HCT116 (cell line): Measurements from ENCODE around the gene BAHCC1. TPM values are rescaled to one million over a fixed set of nuclear protein-coding genes. Genes with fewer than 3 reads are reported as not detected.

Source experiments
- ATAC-seq: fragments of 200-7000 bp; cut with Tn5 transposase; 2 replicates; pipeline ENCODE4 v1.9.1; 2020; ENCODE audit warnings: mild to moderate bottlenecking, moderate library complexity
- BruUV-seq: library from RNA; stranded (reverse); fragments of 400-500 nt; replicated peaks from 2 replicates; lab custom pipeline; 2021; lab: Mats Ljungman, UMichigan
- CTCF ChIA-PET: fragments of 300-600 bp; sonication (Branson Sonifier 250); formaldehyde crosslinking; loops from one replicate; lab custom pipeline; 2021; ENCODE audit warnings: antibody characterized with exemption; lab: Charles Lee
- POLR2A ChIA-PET: fragments of 300-600, 350-600 bp; sonication (Branson Sonifier 250); formaldehyde crosslinking; loops from one replicate; lab custom pipeline; 2021; ENCODE audit warnings: antibody characterized with exemption; lab: Charles Lee
- RAD21 ChIA-PET, 2 experiments: fragments of 300-600 bp; sonication (Branson Sonifier 250); formaldehyde crosslinking; loops; one replicate each; lab custom pipeline; 2023; ENCODE audit warnings: low total read pairs in 2 of 2; ENCODE audit not compliant: uncharacterized antibody in 2 of 2, unreplicated experiment in 2 of 2, low non-redundant PET in 1 of 2; lab: Charles Lee
- DNase-seq: peaks from one replicate; pipeline ENCODE4 v3.0.0-alpha.2; 2010; ENCODE audit warnings: low read depth, low spot score
- H2AFZ ChIP-seq: fragments of 200-600 bp; shearing (Covaris generic), sonication (generic); 2 replicates; pipeline ENCODE4 v1.6.1; 2017; ENCODE audit warnings: low read depth, mixed run types, mixed read lengths, antibody characterized with exemption, low read length; ENCODE audit not compliant: poor library complexity, severe bottlenecking
- H3K27ac ChIP-seq: 2 replicates; pipeline ENCODE4 v1.5.1; 2012; ENCODE audit warnings: low read depth, low read length
- H3K27me3 ChIP-seq: fragments of 200-600 bp; sonication (generic); 2 replicates; pipeline ENCODE4 v1.6.1; 2016; ENCODE audit warnings: mixed run types, low read length, mixed read lengths; ENCODE audit not compliant: insufficient read depth
- H3K36me3 ChIP-seq, 2 experiments: fragments of 200-500 bp in 1 of 2; fragments of 200-600 bp in 1 of 2; sonication (Bioruptor generic) in 1 of 2; sonication (generic) in 1 of 2; 2 replicates each; pipeline versions ENCODE4 v1.5.1 to v1.6.1; 2014 to 2016; ENCODE audit warnings: low read length in 2 of 2, inconsistent platforms in 1 of 2, mixed read lengths in 1 of 2, mixed run types in 1 of 2; ENCODE audit not compliant: insufficient read depth in 2 of 2, control insufficient read depth in 1 of 2
- H3K4me1 ChIP-seq, 2 experiments: fragments of 200-600 bp in 1 of 2; sonication (generic) in 1 of 2; 2 replicates each; pipeline versions ENCODE4 v1.5.1 to v1.6.1; 2012 to 2017; ENCODE audit warnings: low read length in 2 of 2, inconsistent platforms in 1 of 2, mild to moderate bottlenecking in 1 of 2, mixed read lengths in 1 of 2, mixed run types in 1 of 2, moderate library complexity in 1 of 2; ENCODE audit not compliant: insufficient read depth in 2 of 2, control insufficient read depth in 1 of 2
- H3K4me2 ChIP-seq: fragments of 200-600 bp; sonication (generic); 2 replicates; pipeline ENCODE4 v1.6.1; 2017; ENCODE audit warnings: mixed run types, low read length, mixed read lengths
- H3K4me3 ChIP-seq, 2 experiments: fragments of 200-600 bp in 1 of 2; sonication (generic) in 1 of 2; replicated peaks in 1 of 2; 2 replicates each; pipeline ENCODE4 v1.5.1; 2011 to 2016; ENCODE audit warnings: low read length in 2 of 2, control low read depth in 1 of 2, low read depth in 1 of 2, mild to moderate bottlenecking in 1 of 2, mixed read lengths in 1 of 2, mixed run types in 1 of 2
- H3K79me2 ChIP-seq: fragments of 200-600 bp; sonication (generic); 2 replicates; pipeline ENCODE4 v1.6.1; 2017; ENCODE audit warnings: mild to moderate bottlenecking, mixed run types, low read length, moderate library complexity, mixed read lengths; ENCODE audit not compliant: insufficient read depth
- H3K9ac ChIP-seq: fragments of 200-600 bp; sonication (generic); 2 replicates; pipeline ENCODE4 v1.6.1; 2016; ENCODE audit warnings: low read length, mixed read lengths
- H3K9me2 ChIP-seq: fragments of 200-600 bp; sonication (generic), shearing (Covaris generic); 2 replicates; pipeline ENCODE4 v1.6.1; 2017; ENCODE audit warnings: mixed run types, mild to moderate bottlenecking, moderate library complexity; ENCODE audit not compliant: insufficient read depth
- H3K9me3 ChIP-seq, 2 experiments: fragments of 200-500 bp in 1 of 2; fragments of 200-600 bp in 1 of 2; sonication (Bioruptor generic) in 1 of 2; sonication (generic) in 1 of 2; 2 replicates each; pipeline ENCODE4 v1.6.1; 2014 to 2017; ENCODE audit warnings: low read length in 2 of 2, mixed read lengths in 2 of 2, inconsistent platforms in 1 of 2, low read depth in 1 of 2, mild to moderate bottlenecking in 1 of 2, mixed run types in 1 of 2, moderate library complexity in 1 of 2; ENCODE audit not compliant: control insufficient read depth in 1 of 2, insufficient read depth in 1 of 2
- H4K20me1 ChIP-seq: fragments of 200-600 bp; sonication (generic), shearing (Covaris generic); 2 replicates; pipeline ENCODE4 v1.6.1; 2017; ENCODE audit warnings: mixed run types, mild to moderate bottlenecking, moderate library complexity; ENCODE audit not compliant: insufficient read depth
- EZH2 ChIP-seq: fragments of 200-600 bp; sonication (generic); IDR thresholded peaks from 2 replicates; pipeline ENCODE4 v1.6.1; 2017; ENCODE audit warnings: antibody characterized with exemption, mixed run types
- FOSL1 ChIP-seq: IDR thresholded peaks from 2 replicates; pipeline ENCODE4 v1.6.1; 2012; ENCODE audit warnings: low read depth
- POLR2A ChIP-seq: IDR thresholded peaks from 2 replicates; pipeline ENCODE4 v1.7.0; 2011; ENCODE audit warnings: borderline replicate concordance; ENCODE audit not compliant: insufficient read depth, insufficient read length; ENCODE audit errors: extremely low read depth
- POLR2AphosphoS5 ChIP-seq: IDR thresholded peaks from 2 replicates; pipeline ENCODE4 v1.6.1; 2011; ENCODE audit warnings: mild to moderate bottlenecking, low read depth, low read length, moderate library complexity
- SRF ChIP-seq: IDR thresholded peaks from 2 replicates; pipeline ENCODE4 v1.6.1; 2012; ENCODE audit warnings: low read depth
- TCF7L2 ChIP-seq: IDR thresholded peaks from 2 replicates; pipeline ENCODE4 v1.7.0; 2011; ENCODE audit warnings: borderline replicate concordance, inconsistent platforms; ENCODE audit not compliant: insufficient read depth, insufficient read length; ENCODE audit errors: extremely low read depth
- ZNF274 ChIP-seq: fragments of 200-500 bp; sonication (Bioruptor generic); IDR thresholded peaks from 2 replicates; pipeline ENCODE4 v1.6.1; 2014; ENCODE audit warnings: mild to moderate bottlenecking, low read depth, low read length, inconsistent platforms
- intact Hi-C: fragments of 100-400 bp; cut with micrococcal nuclease; formaldehyde crosslinking; loops from 2 replicates; pipeline ENCODE4 v1.10.0; 2022
- total RNA-seq: library from RNA; stranded (reverse); gene quantifications from one replicate; pipeline ENCODE4 v1.2.1, GENCODE V29; 2021; ENCODE audit not compliant: unreplicated experiment
- TF ChIP-seq, protein P1 (sequence below): IDR thresholded peaks from 2 replicates; pipeline ENCODE4 v1.6.1; 2012
- TF ChIP-seq, protein P2 (sequence below): IDR thresholded peaks from 2 replicates; pipeline ENCODE4 v1.6.1; 2012

Gene BAHCC1
- total RNA-seq, 1 experiment from 2014 or later = 45.2 TPM

DNA sequence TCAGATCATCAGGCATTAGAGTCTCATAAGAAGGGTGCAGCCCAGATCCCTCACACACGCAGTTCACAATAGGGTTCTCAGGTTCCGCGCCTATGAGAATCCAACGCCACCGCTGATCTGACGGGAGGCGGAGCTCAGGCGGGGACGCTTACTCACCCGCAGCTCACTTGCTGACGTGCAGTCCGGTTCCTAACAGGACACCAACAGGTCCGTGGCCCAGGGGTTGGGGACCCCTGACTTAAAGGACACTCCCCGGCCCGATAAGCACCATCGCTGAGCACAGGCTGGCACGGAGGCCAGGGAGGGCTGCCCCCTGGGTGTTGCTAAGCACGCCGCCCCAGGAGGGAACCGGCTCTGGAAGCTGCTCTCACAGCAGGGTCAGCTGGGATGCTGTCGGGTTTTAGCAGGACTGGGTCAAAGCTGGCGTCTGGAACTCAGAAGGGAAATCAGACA is 30.1 kb upstream of the BAHCC1 start:
- H3K27me3 ChIP-seq = peaks cover 4% of the 10 kb centered on the region; the same call in 1 of the 2 replicates
- H3K4me1 ChIP-seq = peaks cover 45 to 51% of the 10 kb centered on the region in 2 experiments
- ATAC-seq (peak; percentile 87), DNase-seq (peak; percentile 72)
- no peaks in the 10 kb centered on the region for H3K36me3 ChIP-seq
- peak overlapping the region; percentile 68 for H3K27ac ChIP-seq
- H3K4me3 ChIP-seq = peak overlapping the region; percentile 47 to 61
- H2AFZ ChIP-seq = peak overlapping the region; percentile 69
- H3K9me2 ChIP-seq = no peaks in the 10 kb centered on the region
- intact Hi-C loops = loop anchor here (2.0 kb wide), 1 partner anchor 18 kb away; no protein-coding TSS in a partner anchor
- H4K20me1 ChIP-seq = no peaks in the 10 kb centered on the region
- CTCF ChIA-PET = interaction anchor here (0.7 to 1.5 kb wide), 10 partner anchors 19 to 120 kb away, joined by 3 to 7 read pairs (median 4); partner anchors contain the start of genes BAHCC1 and SLC38A10
- BruUV-seq = no TSS peak
- peak overlapping the region; percentile 59 for H3K9ac ChIP-seq
- POLR2A ChIA-PET = interaction anchor here (0.7 to 2.0 kb wide), 15 partner anchors 10 to 143 kb away, joined by 3 to 19 read pairs (median 5); partner anchors contain the start of genes BAHCC1 and SLC38A10
- no peaks in the 10 kb centered on the region for H3K79me2 ChIP-seq
- H3K4me2 ChIP-seq = peak overlapping the region; percentile 96
- RAD21 ChIA-PET = interaction anchor here in 1 of 2 experiments (0.6 to 1.8 kb wide), 4 partner anchors 36 to 107 kb away, joined by 3 to 6 read pairs (median 4); no protein-coding TSS in a partner anchor
- no peaks in the 10 kb centered on the region for H3K9me3 ChIP-seq
- TF ChIP-seq POLR2A = peak; percentile 1
- TF ChIP-seq, protein P1, sequence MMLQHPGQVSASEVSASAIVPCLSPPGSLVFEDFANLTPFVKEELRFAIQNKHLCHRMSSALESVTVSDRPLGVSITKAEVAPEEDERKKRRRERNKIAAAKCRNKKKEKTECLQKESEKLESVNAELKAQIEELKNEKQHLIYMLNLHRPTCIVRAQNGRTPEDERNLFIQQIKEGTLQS = no peak
- TF ChIP-seq, protein P2, sequence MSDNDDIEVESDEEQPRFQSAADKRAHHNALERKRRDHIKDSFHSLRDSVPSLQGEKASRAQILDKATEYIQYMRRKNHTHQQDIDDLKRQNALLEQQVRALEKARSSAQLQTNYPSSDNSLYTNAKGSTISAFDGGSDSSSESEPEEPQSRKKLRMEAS = no peak
- no peak for TF ChIP-seq EZH2
- no peak for TF ChIP-seq SRF
- peak; percentile 79 for TF ChIP-seq POLR2AphosphoS5
- TF ChIP-seq TCF7L2 = peak; percentile 22
- no peak for TF ChIP-seq ZNF274
- no peak for TF ChIP-seq FOSL1
